VCaP (cell line): ENCODE data around the gene DNAH3.

ENCODE experiments used
- H3K27ac ChIP-seq: fragments of 450-650 bp; 2 replicates; pipeline ENCODE4 v1.5.1; 2017
- CTCF ChIP-seq: fragments of 450-650 bp; conservative IDR thresholded peaks from 2 replicates; pipeline ENCODE4 v1.5.1; 2017; ENCODE audit warnings: mild to moderate bottlenecking, moderate library complexity

Gene DNAH3

GRCh38 chr16:20889625-20890275, 260.9 kb downstream of the DNAH3 start:
- no peak for TF ChIP-seq CTCF
- H3K27ac ChIP-seq = no peak overlapping the region

- TF ChIP-seq CTCF = no peak
- H3K27ac ChIP-seq = no peak overlapping the region
Observed at GRCh38 chr16:20887207-20887606, 263.4 kb downstream of the DNAH3 start.

- H3K27ac ChIP-seq = no peak overlapping the region
- TF ChIP-seq CTCF = no peak
Observed at GRCh38 chr16:20886320-20886719, 264.3 kb downstream of the DNAH3 start.

- TF ChIP-seq CTCF = no peak
- no peak overlapping the region for H3K27ac ChIP-seq
Observed at GRCh38 chr16:20884240-20884556, 266.4 kb downstream of the DNAH3 start.

GRCh38 chr16:20883554-20884239, 266.9 kb downstream of the DNAH3 start:
- no peak overlapping the region for H3K27ac ChIP-seq
- no peak for TF ChIP-seq CTCF
